GM19324 (cell line): ENCODE measurements around the gene C1orf146.
"Not testable (repeated sequence)": the region's sequence is repeated elsewhere in the genome, so short reads cannot be mapped to it uniquely, and the experiment has no call there.

Source experiments
- ATAC-seq: cut with Tn5 transposase; IDR thresholded peaks from one replicate; pipeline ENCODE4 v1.9.1; 2021; ENCODE audit warnings: mild to moderate bottlenecking, moderate library complexity; ENCODE audit not compliant: unreplicated experiment, low FRiP score

C1orf146 gene

DNA sequence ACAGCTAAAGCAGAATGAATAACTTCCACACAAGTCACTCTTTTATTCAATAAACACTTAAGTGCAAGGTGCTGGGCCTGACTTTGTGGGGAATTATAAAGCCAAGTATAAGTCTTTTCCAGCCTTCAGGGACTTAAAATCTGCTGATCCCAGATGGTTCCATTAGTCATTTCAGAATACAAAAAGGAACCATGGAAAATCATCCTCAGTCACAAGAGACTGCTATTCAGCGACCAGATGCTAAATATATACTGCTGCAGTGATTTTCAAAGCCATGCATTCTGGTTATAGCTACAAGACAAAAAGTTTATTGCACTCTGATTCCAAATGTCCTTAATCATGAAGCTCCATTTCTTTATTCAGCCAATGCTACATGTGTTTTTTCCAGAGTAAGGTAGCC is 55.3 kb downstream of the C1orf146 start:
- no peak for ATAC-seq

GRCh38 chr1:92274939-92275338 is 57.2 kb downstream of the C1orf146 start:
- ATAC-seq, result no peak

DNA sequence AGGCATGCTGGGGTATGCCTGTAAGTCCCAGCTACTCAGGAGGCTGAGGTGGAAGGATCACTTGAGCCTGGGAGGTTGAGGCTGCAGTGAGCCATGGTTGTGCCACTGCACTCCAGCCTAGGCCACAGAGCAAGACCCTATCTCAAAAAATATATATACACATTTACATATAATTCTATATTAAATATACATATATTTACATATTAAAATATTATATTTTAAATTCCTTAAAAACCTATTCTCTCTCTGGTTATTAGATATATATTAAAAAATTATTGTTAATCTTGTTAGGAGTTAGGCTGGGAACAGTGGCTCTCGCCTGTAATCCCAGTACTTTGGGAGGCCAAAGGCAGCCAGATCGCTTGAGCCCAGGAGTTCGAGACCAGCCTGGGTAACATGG is 58.4 kb downstream of the C1orf146 start:
- no peak for ATAC-seq

DNA sequence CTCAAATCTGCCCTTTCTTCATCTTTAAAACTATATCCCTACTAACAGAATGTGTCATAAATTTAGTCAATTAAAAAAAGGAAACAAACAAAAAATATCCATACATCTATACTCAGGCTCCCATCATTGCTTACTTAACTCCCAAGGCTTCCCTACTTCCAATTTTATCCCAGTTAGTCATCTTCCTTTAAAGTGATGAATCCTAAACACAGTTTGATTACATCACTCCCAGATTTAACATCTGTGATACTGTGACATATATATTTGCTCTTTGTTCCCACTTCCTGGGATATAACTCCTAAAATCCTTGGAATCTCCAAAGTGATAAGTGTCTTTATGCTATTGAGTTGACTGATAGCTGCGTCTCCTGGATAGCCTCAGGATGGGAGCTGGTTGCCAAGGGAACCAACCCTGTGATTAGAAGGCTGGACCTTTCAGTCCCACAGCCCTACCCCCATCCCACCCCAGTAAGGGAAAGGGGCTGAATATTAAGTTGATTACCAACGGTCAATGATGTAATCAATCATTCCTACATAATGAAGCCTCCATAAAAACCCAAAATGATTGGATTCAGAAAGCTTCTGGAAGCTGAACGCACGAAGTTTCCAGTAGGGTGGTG is 59.5 kb downstream of the C1orf146 start:
- ATAC-seq, result no peak

DNA sequence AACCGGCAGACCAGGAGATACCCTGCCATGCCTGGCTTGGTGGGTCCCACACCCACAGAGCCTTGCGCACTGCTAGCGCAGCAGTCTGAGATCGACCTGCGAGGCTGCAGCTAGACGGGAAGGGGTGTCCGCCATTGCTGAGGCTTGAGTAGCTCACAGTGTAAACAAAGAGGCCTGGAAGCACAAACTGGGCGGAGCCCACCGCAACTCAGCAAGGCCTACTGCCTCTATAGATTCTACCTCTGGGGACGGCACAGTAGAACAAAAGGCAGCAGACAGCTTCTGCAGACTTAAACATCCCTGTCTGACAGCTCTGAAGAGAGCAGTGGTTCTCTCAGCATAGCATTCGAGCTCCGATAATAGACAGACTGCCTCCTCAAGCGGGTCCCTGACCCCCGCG is 62.1 kb downstream of the C1orf146 start:
- ATAC-seq, result not testable (repeated sequence)

- not testable (repeated sequence) for ATAC-seq
These were observed 63.7 kb downstream of the C1orf146 start for GRCh38 chr1:92281411-92281810.

DNA sequence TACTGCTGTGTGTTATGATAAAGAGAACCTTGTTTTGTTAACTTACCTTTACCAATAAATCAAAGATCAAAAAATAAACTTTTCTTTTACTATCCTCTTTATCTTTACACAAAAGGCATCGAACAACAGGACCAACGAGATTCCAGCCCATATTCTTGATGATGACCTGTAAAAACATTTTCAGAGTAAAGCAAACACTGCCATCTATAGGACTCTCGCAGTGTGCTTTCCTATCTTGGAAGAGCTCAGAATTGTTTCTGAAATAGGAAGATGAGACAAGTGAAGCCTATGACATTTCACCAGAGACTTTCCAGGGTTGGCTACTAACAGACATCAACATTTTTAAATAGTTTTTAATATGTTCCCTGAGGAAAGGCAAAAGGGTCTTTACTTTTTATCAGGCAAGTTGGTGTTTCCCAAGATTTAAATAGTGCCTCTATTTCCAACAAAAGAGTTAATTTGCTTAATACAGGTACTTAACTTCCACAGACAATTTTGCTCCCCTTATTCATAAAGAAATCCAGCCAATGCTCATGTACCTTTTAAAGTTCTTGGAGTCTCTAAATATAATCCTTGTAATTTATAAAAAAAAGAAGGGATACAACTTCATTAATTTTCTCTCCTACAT is 73.8 kb downstream of the C1orf146 start:
- ATAC-seq, result no peak
